GM13976 (cell line): ENCODE data around the gene OSCP1.

Experiments used
- DNase-seq: peaks from one replicate; pipeline ENCODE4 v3.0.0; 2012; ENCODE audit warnings: low spot score
- CTCF ChIP-seq: IDR thresholded peaks from 2 replicates; pipeline ENCODE4 v1.5.1; 2012; ENCODE audit warnings: borderline replicate concordance, mild to moderate bottlenecking; ENCODE audit not compliant: insufficient read depth; ENCODE audit errors: extremely low read depth, missing control alignments, control extremely low read depth
- in situ Hi-C: fragments of 300-500 bp; cut with MboI; formaldehyde crosslinking; loops from one replicate; pipeline ENCODE4 v1.12.0; 2022; ENCODE audit warnings: low sequenced_read_pairs, mixed read lengths, inconsistent platforms; ENCODE audit not compliant: unreplicated experiment

Gene OSCP1

GRCh38 chr1:36420409-36420808 lies 29.8 kb downstream of the OSCP1 start:
- DNase-seq, result no peak
- in situ Hi-C loops, result no loop called here
- TF ChIP-seq CTCF, result no peak

GRCh38 chr1:36419569-36419968 lies 30.7 kb downstream of the OSCP1 start:
- TF ChIP-seq CTCF, result no peak
- DNase-seq, result no peak
- in situ Hi-C loops, result no loop called here

- in situ Hi-C loops, result no loop called here
- DNase-seq, result no peak
- TF ChIP-seq CTCF, result no peak
Measured at GRCh38 chr1:36419140-36419539, 31.1 kb downstream of the OSCP1 start.

GRCh38 chr1:36417931-36418330 lies 32.3 kb downstream of the OSCP1 start:
- in situ Hi-C loops, result no loop called here
- TF ChIP-seq CTCF, result no peak
- no peak for DNase-seq

GRCh38 chr1:36415661-36416326 lies 34.5 kb downstream of the OSCP1 start:
- no peak for DNase-seq
- in situ Hi-C loops, result no loop called here
- no peak for TF ChIP-seq CTCF

GRCh38 chr1:36414384-36414783 lies 35.9 kb downstream of the OSCP1 start:
- DNase-seq, result no peak
- no peak for TF ChIP-seq CTCF
- in situ Hi-C loops, result no loop called here
